ENCODE results near the gene FICD. TPM values are rescaled to one million over a fixed set of nuclear protein-coding genes. Genes with fewer than 3 reads are reported as not detected.
A peak's percentile ranks its signal among the peaks of the same experiment; 100 is the strongest.

The FICD gene
- total RNA-seq, 4 donors from 2014 or later = 1.6 to 4.0 (median 2.1) TPM

GRCh38 chr12:108566452-108566851 is 51.4 kb downstream of the FICD start:
- Histone ChIP-seq H3K36me3 (peaks cover 0 to 66% (median 25%) of the 10 kb centered on the region in 3 donors), H3K4me3 (no peak overlapping the region), H3K27me3 (no peaks in the 10 kb centered on the region), H3K4me1 (peaks cover 4 to 56% (median 15%) of the 10 kb centered on the region in 3 donors), H3K27ac (peak overlapping the region in 3 of 4 donors; percentile 4 to 56 (median 41)), H3K9me3 (no peaks in the 10 kb centered on the region)
- WGBS, 2 donors = 94% methylated on average over 2 of the region's 4 CpGs; no CpG with 5 or more reads in 1 of the 2 donors
- intact Hi-C loops (cut with DNase I) = loop anchor here (10.0 kb wide), 2 partner anchors 238 to 528 kb away; partner anchors contain the start of genes ALKBH2 and UNG
- DNase-seq = no peak
- TF ChIP-seq POLR2A (IDR thresholded peaks at IDR 0.05) (no peak), CTCF (IDR thresholded peaks at IDR 0.05) (no peak)

- no peaks in the 10 kb centered on the region for H3K9me3 ChIP-seq
- 69 to 74% methylated on average over 7 of the region's 7 CpGs for WGBS, 2 donors
- H3K4me3 ChIP-seq = no peak overlapping the region
- peaks cover 0 to 66% (median 25%) of the 10 kb centered on the region in 3 donors for H3K36me3 ChIP-seq
- TF ChIP-seq POLR2A (IDR thresholded peaks at IDR 0.05) (no peak), CTCF (IDR thresholded peaks at IDR 0.05) (no peak)
- no peak for DNase-seq
- peaks cover 4 to 51% (median 15%) of the 10 kb centered on the region in 3 donors for H3K4me1 ChIP-seq
- H3K27ac ChIP-seq = peak overlapping the region in 3 of 4 donors; percentile 4 to 56 (median 18)
- intact Hi-C loops (cut with DNase I) = loop anchor here (10.0 kb wide), 2 partner anchors 237 to 527 kb away; partner anchors contain the start of genes ALKBH2 and UNG
- no peaks in the 10 kb centered on the region for H3K27me3 ChIP-seq
Measured at GRCh38 chr12:108567406-108568337, 52.6 kb downstream of the FICD start.

GRCh38 chr12:108568338-108569154 is 53.5 kb downstream of the FICD start:
- TF ChIP-seq POLR2A (IDR thresholded peaks at IDR 0.05) (no peak), CTCF (IDR thresholded peaks at IDR 0.05) (no peak)
- H3K9me3 ChIP-seq = no peaks in the 10 kb centered on the region
- intact Hi-C loops (cut with DNase I) = loop anchor here (10.0 kb wide), 2 partner anchors 236 to 526 kb away; partner anchors contain the start of genes ALKBH2 and UNG
- 76 to 85% methylated on average over 7 to 10 of the region's 10 CpGs for WGBS, 2 donors
- no peak for DNase-seq
- H3K36me3 ChIP-seq = peaks cover 0 to 66% (median 25%) of the 10 kb centered on the region in 3 donors
- H3K4me3 ChIP-seq = no peak overlapping the region
- H3K27me3 ChIP-seq = no peaks in the 10 kb centered on the region
- H3K27ac ChIP-seq = peak overlapping the region in 3 of 4 donors; percentile 4 to 53 (median 18)
- H3K4me1 ChIP-seq = peaks cover 4 to 44% (median 12%) of the 10 kb centered on the region in 3 donors

Other genes with a start within 250 kb of the FICD start
- 1 to 10 TPM in 2 of 4 donors, under 1 TPM in 2; 0.19 to 5.7 (median 2.5) TPM for gene CMKLR1, start 176.0 kb upstream of the FICD start, total RNA-seq
- 10 to 100 TPM; 37.0 to 68.7 (median 48.2) TPM for gene SART3, start 45.9 kb downstream of the FICD start, total RNA-seq
- gene ISCU, start 47.3 kb downstream of the FICD start, total RNA-seq = 100 to 1,000 TPM in 1 of 4 donors, 10 to 100 TPM in 3; 50.7 to 132 (median 85.3) TPM
- gene TMEM119, start 82.8 kb downstream of the FICD start, total RNA-seq = 1 to 10 TPM in 3 of 4 donors, under 1 TPM in 1; 0.08 to 4.8 (median 2.0) TPM
- gene SELPLG, start 118.6 kb downstream of the FICD start, total RNA-seq = 10 to 100 TPM in 1 of 4 donors, 1 to 10 TPM in 3; 2.5 to 10.1 (median 5.6) TPM
- gene CORO1C, start 216.2 kb downstream of the FICD start, total RNA-seq = 100 to 1,000 TPM in 3 of 4 donors, 10 to 100 TPM in 1; 67.2 to 142 (median 114) TPM